Thoracic aorta (tissue), 2 donors: ENCODE measurements around the gene ITPR3. TPM values are rescaled to one million over a fixed set of nuclear protein-coding genes. Genes with fewer than 3 reads are reported as not detected.

Source experiments
- ATAC-seq: fragments of 150-250 bp; one replicate; pipeline ENCODE4 v1.8.0; 2017; ENCODE audit warnings: low read depth; ENCODE audit not compliant: insufficient number of reproducible peaks, low FRiP score
- DNase-seq: peaks from one replicate; pipeline ENCODE4 v3.0.0-alpha.2; 2020; ENCODE audit warnings: low spot score
- H3K27ac ChIP-seq, 2 donors: fragments of 200-600 bp; sonication (generic); 1 replicate in 1 of 2; 2 replicates in 1 of 2; pipeline ENCODE4 v1.5.1; 2016; ENCODE audit warnings: mild to moderate bottlenecking in 2 of 2, moderate library complexity in 2 of 2
- H3K27me3 ChIP-seq: fragments of 200-600 bp; sonication (generic); replicated peaks from 2 replicates; pipeline ENCODE4 v1.6.0; 2016; ENCODE audit warnings: mild to moderate bottlenecking; ENCODE audit not compliant: insufficient read depth
- H3K36me3 ChIP-seq: fragments of 200-600 bp; sonication (generic); one replicate; pipeline ENCODE4 v1.5.1; 2016
- H3K4me1 ChIP-seq, 2 donors: fragments of 200-600 bp; sonication (generic); 1 replicate in 1 of 2; 2 replicates in 1 of 2; pipeline versions ENCODE4 v1.5.1 to v1.6.0; 2016; ENCODE audit warnings: low read depth in 2 of 2, mild to moderate bottlenecking in 1 of 2; ENCODE audit not compliant: control insufficient read depth in 1 of 2
- H3K4me3 ChIP-seq: fragments of 200-600 bp; sonication (generic); 2 replicates; pipeline ENCODE4 v1.5.1; 2016; ENCODE audit warnings: mild to moderate bottlenecking
- H3K9me3 ChIP-seq: fragments of 200-600 bp; sonication (generic); 2 replicates; pipeline ENCODE4 v1.5.1; 2016
- total RNA-seq, 2 donors: library from RNA; depleted of rRNA; stranded (reverse); fragments of >200 nt; gene quantifications; one replicate each; pipeline versions ENCODE4 v1.1.0 to v1.2.3, GENCODE V29; 2016
- TF ChIP-seq, protein P1 (sequence below): fragments of 200-600 bp; sonication (generic); IDR thresholded peaks from one replicate; pipeline ENCODE4 v1.5.1; 2019; ENCODE audit warnings: antibody characterized with exemption

ITPR3 gene
- total RNA-seq, 2 donors from 2014 or later: 15.2 to 21.2 TPM

DNA sequence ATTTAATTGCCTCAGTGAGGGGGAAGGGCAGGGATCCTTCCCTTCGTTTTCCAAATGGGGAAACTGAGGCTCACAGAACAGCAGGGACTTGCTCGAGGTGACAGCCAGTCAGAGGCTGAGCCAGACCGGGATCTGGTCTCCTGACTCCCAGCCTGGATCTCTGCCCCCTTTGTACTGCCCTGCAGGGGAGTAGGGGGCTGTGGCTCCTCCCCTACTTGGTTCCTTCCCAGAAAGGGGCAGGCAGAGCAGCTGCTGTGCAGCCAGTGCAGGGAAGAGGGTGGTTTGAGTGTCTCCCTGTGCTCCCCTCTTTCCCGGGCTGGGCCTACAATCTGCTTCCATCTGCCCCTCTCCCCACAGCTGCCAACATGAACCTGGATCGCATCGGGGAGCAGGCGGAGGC is 52.7 kb downstream of the ITPR3 start:
- Histone ChIP-seq H3K27ac (no peak overlapping the region), H3K27me3 (no peaks in the 10 kb centered on the region), H3K9me3 (no peaks in the 10 kb centered on the region), H3K4me3 (no peak overlapping the region), H3K4me1 (peaks cover 0 to 12% of the 10 kb centered on the region in 2 donors), H3K36me3 (no peaks in the 10 kb centered on the region)
- ATAC-seq (no peak), DNase-seq (no peak)
- TF ChIP-seq, protein P1, sequence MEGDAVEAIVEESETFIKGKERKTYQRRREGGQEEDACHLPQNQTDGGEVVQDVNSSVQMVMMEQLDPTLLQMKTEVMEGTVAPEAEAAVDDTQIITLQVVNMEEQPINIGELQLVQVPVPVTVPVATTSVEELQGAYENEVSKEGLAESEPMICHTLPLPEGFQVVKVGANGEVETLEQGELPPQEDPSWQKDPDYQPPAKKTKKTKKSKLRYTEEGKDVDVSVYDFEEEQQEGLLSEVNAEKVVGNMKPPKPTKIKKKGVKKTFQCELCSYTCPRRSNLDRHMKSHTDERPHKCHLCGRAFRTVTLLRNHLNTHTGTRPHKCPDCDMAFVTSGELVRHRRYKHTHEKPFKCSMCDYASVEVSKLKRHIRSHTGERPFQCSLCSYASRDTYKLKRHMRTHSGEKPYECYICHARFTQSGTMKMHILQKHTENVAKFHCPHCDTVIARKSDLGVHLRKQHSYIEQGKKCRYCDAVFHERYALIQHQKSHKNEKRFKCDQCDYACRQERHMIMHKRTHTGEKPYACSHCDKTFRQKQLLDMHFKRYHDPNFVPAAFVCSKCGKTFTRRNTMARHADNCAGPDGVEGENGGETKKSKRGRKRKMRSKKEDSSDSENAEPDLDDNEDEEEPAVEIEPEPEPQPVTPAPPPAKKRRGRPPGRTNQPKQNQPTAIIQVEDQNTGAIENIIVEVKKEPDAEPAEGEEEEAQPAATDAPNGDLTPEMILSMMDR: no peak

DNA sequence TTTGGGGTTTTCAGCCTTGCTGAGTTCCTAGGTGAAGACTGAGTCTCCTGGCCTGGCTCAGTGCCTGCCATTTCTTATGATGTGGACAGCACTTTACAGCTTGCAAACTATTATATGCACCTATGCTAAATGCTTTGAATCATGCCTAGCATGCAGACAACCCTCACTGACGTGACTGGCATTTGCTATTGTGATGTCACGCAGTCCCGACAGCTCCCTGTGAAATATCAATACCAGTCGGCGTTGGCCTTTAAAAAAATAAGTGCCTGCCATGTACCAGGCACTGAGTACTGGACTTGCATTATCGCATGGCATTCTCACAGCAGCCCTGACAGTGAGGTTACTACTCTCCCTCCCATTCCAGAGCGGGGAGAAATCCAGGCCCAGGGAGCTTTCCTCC is 54.8 kb downstream of the ITPR3 start:
- Histone ChIP-seq H3K27ac (no peak overlapping the region), H3K9me3 (no peaks in the 10 kb centered on the region), H3K36me3 (no peaks in the 10 kb centered on the region), H3K27me3 (no peaks in the 10 kb centered on the region), H3K4me3 (no peak overlapping the region), H3K4me1 (peaks cover 0 to 12% of the 10 kb centered on the region in 2 donors)
- no peak for DNase-seq
- TF ChIP-seq, protein P1: no peak
- ATAC-seq: no peak

DNA sequence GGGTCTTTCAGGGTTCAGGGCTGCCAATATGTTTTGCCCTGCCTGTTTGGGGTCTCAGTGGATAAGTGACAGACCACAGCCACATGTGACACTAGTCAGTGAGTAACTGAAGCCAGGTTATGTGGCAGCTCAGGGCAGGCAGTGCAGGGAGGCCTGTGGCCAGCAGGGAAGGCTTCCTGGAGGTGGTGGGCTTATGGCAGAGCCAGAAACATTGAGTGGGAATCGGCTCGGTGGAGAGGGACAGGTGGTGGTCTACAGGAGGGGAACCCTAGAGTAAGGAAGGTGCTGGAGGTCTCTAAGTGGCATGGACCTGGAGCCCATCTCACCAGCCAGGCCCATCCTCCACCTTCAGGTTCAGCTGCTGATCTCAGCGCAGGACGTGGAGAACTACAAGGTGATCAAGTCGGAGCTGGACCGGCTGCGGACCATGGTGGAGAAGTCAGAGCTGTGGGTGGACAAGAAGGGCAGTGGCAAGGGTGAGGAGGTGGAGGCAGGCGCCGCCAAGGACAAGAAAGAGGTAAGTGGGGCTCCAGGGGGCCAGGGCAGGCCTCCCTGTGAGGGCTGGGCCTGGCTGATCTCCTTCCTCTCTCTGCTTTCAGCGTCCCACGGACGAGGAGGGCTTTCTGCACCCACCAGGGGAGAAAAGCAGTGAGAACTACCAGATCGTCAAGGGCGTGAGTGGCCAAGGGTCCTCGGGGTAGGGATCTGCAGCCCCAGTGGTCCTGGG is 55.5 kb downstream of the ITPR3 start:
- no peaks in the 10 kb centered on the region for H3K36me3 ChIP-seq
- no peaks in the 10 kb centered on the region for H3K9me3 ChIP-seq
- TF ChIP-seq, protein P1: no peak
- peaks cover 0 to 12% of the 10 kb centered on the region in 2 donors for H3K4me1 ChIP-seq
- DNase-seq (no peak), ATAC-seq (no peak)
- no peaks in the 10 kb centered on the region for H3K27me3 ChIP-seq
- H3K27ac ChIP-seq: no peak overlapping the region
- no peak overlapping the region for H3K4me3 ChIP-seq

DNA sequence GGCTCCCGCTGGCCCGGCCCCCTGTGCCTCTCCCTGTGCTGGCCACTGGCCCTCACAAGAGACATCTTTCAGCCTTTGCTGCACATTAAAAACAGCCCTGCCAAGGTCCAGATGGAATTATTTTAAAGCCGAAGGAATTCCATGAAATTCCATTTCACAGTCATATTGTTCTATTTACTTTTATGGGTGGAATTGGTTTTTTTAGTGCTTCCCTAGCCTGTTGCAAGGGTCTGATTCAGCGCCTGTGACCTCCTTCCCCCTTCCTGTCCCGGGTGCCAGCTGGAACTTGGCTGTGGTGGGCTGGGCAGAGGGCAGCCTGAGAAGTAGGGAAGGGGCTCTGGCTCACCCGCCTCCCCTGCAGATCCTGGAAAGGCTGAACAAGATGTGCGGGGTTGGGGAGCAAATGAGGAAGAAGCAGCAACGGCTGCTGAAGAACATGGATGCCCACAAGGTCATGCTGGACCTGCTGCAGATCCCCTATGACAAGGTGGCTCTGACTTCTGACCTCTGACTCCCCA is 56.1 kb downstream of the ITPR3 start:
- peaks cover 0 to 12% of the 10 kb centered on the region in 2 donors for H3K4me1 ChIP-seq
- ATAC-seq: no peak
- TF ChIP-seq, protein P1: no peak
- no peak overlapping the region for H3K27ac ChIP-seq
- H3K9me3 ChIP-seq: no peaks in the 10 kb centered on the region
- no peaks in the 10 kb centered on the region for H3K36me3 ChIP-seq
- no peaks in the 10 kb centered on the region for H3K27me3 ChIP-seq
- H3K4me3 ChIP-seq: no peak overlapping the region
- DNase-seq: no peak

- no peaks in the 10 kb centered on the region for H3K27me3 ChIP-seq
- H3K27ac ChIP-seq: no peak overlapping the region
- no peaks in the 10 kb centered on the region for H3K36me3 ChIP-seq
- no peaks in the 10 kb centered on the region for H3K9me3 ChIP-seq
- no peak overlapping the region for H3K4me3 ChIP-seq
- ATAC-seq (no peak), DNase-seq (no peak)
- TF ChIP-seq, protein P1: no peak
- peaks cover 0 to 10% of the 10 kb centered on the region in 2 donors for H3K4me1 ChIP-seq
These were observed 56.6 kb downstream of the ITPR3 start for GRCh38 chr6:33677689-33678088.
